Right renal pelvis (tissue), 4 donors: ENCODE measurements around the gene FFAR4. TPM values are rescaled to one million over a fixed set of nuclear protein-coding genes. Genes with fewer than 3 reads are reported as not detected.
A peak's percentile ranks its signal among the peaks of the same experiment; 100 is the strongest.
"Not testable (repeated sequence)": the region's sequence is repeated elsewhere in the genome, so short reads cannot be mapped to it uniquely, and the experiment has no call there.

ENCODE experiments used
- DNase-seq, 4 donors: peaks; one replicate each; pipeline ENCODE4 v3.0.0-alpha.2; 2013; ENCODE audit warnings: low read depth in 4 of 4, low spot score in 3 of 4, missing footprints in 1 of 4
- polyA plus RNA-seq, 4 donors: library from polyadenylated mRNA; unstranded; fragments of 120-200 nt; gene quantifications; one replicate each; pipeline ENCODE4 v1.2.1, GENCODE V29; 2013; ENCODE audit not compliant: insufficient read length in 4 of 4

The FFAR4 gene
- polyA plus RNA-seq, result under 1 TPM in 1 of 4 donors, not detected in 3; 0.01 TPM

DNA sequence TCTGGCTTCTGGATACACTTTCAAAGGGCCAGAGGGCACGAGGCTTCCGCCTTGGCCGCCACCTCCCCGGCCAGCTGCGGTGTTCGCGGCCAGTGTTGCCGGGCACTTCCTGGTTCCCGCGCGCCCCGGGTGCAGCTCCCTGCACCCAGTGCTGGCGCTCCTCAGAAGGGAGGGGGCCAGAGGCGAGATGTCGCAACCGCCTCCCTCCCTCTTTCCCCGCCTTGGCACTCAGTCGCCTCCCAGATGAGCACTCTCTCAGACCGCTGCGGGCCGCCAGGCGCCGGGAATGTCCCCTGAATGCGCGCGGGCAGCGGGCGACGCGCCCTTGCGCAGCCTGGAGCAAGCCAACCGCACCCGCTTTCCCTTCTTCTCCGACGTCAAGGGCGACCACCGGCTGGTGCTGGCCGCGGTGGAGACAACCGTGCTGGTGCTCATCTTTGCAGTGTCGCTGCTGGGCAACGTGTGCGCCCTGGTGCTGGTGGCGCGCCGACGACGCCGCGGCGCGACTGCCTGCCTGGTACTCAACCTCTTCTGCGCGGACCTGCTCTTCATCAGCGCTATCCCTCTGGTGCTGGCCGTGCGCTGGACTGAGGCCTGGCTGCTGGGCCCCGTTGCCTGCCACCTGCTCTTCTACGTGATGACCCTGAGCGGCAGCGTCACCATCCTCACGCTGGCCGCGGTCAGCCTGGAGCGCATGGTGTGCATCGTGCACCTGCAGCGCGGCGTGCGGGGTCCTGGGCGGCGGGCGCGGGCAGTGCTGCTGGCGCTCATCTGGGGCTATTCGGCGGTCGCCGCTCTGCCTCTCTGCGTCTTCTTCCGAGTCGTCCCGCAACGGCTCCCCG is at the start of gene FFAR4:
TSS of gene FFAR4 (plus strand) at position 231 of the 842 bp plus-strand sequence. CDS start at position 287, 56 bp downstream.
- DNase-seq, result peak in 1 of 4 donors; percentile 21

DNA sequence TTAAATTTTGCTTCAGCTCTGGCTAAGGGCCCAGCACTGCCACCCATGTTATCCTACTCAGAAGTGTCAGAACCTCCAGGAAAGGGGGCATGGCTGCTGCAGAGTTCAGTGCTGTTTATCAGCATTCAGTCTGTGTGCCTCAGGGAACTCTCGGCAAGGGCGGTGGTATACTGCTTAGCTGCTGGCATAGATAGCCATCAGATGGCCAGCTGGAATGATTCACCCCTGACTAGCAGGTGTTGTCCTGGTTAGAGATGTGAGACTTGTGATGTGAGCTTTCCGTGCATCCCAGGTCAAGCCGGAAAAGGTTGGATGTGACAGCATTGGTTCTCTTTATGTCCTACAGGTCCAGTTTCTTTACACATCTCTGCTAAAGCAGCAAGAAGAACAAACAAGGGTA is 47.9 kb upstream of the FFAR4 start:
- DNase-seq, result no peak

DNA sequence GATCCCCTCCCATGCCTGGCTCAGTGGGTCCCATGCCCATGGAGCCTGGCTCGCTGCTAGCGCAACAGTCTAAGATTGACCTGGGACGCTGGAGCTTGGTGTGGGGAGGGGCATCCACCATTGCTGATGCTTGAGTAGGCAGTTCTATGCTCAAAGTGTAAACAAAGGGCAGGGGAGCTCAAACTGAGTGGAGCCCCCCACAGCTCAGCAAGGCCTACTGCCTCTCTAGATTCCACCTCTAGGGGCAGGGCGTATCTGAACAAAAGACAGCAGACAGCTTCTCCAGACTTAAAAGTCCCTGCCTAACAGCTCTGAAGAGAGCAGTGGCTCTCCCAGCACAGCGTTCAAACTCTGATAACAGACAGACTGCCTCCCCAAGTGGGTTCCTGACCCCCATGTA is 31.2 kb upstream of the FFAR4 start:
- no peak for DNase-seq

DNA sequence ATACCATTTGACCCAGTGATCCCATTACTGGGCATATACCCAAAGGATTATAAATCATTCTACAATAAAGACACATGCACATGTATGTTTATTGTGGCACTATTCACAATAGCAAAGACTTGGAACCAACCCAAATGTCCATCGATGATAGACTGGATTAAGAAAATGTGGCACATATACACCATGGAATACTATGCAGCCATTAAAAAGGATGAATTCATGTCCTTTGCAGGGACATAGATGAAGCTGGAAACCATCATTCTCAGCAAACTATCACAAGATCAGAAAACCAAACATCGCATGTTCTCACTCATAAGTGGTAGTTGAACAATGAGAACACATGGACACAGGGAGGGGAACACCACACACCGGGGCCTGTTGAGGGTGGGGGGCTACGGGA is 25.6 kb upstream of the FFAR4 start:
- DNase-seq, result not testable (repeated sequence)

DNA sequence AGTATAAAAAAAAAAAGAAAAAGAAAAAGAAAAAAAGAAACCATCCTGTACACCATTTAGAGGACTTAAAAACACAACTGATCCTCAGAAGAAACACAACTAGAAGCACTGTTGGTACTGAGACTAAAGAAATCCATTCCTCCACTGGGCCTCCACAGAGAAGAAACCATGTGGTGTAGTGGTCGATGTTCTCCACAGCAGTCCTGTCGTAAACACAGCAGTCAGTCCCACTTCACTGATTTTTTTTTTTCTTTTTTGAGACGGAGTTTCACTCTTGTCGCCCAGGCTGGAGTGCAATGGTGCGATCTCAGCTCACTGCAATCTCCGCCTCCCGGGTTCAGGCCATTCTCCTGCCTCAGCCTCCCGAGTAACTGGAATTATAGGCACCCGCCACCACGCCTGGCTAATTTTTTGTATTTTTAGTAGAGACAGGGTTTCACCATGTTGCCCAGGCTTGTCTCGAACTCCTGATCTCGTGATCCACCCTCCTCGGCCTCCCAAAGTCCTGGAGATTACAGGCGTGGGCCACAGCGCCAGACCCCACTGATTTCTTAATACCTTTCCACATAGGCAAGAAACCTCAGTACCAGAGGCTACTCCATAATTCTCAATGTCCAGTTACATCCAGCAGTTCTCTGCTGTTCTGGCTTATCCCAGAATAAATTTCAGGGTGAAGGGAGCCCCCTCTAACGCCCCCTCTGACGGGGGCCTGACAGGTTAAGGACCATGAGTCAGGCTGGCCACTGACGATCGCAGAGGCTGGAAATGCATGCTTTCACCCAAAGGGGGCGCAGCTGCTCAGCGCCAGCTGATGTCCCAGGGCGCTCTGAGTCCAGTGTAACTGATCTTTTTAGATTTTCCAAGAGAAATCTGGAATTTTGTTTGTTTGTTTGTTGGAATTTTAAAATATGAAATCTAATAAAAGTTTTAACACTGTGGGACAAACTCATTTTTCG is 24.8 kb upstream of the FFAR4 start:
- peak in 2 of 4 donors; percentile 18 to 31 for DNase-seq

DNA sequence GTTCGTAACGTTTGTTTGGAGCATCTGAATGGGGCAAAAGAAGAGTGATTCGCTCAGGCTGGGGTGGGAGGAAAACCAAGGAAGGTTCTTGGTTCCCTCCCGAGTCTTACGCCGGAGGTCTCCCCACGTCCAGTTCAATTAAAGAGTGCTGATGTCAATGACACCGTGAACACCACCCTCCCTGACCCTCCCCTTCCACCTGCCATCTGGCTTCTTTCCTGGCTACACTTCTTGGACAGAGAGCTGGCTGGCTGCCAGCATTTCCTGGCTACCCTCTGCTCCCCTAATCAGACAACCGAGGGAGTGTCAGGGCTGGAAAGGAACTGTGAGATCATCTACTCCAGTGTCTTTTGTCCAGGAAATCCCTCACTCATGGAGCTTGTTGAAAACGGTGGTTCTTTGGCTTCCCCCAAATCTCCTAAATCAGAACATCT is 24.1 kb upstream of the FFAR4 start:
- peak in 2 of 4 donors; percentile 29 to 33 for DNase-seq

DNA sequence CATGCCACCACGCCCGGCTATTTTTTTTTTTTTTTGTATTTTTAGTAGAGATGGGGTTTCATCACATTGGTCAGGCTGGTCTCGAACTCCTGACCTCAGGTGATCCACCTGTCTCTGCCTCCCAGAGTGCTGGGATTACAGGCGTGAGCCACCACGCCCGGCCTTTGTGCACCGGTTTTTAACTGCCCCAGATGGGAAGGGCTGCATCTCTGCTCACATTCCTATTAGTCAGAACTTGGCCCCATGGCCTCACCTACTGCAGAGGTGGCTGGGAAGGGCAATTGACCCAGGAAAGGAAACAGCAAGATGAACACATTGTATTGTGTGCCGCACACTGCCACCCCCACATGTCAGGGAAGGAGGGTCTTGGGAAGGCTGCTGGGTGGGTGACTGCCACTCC is 19.5 kb upstream of the FFAR4 start:
- not testable (repeated sequence) for DNase-seq

DNA sequence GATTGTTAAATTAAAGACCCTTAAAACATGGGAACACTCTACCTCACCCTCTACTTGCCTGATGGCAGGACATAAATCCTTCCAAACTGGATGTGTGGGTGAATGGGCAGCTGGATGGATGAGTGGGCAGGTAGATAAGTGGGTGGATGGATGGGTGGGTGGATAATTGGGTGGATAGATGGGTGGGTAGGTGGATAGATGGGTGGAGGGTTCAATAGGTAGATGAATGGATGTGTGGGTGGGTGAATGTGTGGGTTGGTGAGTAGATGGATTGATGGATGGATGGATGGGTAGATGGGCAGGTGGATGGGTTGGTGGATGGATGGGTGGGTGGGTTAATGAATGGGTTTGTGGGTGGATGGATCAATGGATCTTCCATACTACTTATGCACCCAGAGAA is 18.9 kb upstream of the FFAR4 start:
- no peak for DNase-seq

DNA sequence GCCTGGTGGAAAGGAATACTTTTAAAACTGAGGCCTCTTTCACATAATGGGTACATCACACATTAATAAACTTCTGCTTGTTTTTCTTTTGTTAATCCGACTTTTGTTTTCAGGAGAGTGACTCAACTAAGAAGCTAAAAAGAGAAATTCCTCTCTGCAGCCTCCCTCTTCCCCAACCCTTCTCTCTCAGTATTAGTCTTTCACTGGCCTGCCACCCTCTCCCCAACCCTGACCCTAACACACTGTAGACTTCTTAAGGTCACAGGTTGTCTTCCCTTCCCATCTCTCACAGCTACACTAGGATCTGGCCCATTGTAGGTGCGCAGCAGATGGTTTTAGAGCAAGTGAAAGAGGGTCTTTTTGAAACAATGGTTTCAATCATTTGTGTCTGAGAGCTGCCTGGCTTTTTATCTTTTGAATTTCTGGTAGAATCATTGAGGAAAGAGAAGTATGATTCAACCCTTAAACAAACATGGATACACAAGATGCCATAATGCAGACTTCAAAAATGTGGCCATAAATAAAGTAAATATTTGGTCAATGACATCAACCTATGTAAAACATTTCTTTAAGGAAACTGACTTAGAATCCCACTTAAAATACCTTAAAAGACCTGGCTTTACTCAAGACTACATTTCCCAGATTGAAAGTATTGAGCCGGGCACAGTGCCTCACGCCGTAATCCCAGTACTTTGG is 17.9 kb upstream of the FFAR4 start:
- no peak for DNase-seq

DNA sequence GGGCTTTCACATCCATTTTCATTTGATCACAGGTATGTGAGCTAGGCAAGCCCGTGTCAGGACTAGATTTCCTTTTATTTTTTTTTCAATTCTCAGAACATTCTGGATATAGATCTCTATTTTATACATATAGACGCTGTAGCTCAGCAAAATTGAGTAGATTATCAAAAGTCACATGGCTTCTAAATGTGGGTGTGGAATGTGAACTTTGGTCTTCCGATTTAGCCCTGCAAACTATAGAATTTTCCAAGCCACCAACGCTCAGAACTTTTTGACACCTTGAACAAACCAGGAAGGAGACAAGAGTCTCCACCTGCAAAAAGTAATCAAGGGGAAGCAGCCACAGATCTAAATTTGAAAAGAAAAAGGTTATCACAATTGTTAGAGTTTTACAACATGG is 15.9 kb upstream of the FFAR4 start:
- DNase-seq, result no peak

DNA sequence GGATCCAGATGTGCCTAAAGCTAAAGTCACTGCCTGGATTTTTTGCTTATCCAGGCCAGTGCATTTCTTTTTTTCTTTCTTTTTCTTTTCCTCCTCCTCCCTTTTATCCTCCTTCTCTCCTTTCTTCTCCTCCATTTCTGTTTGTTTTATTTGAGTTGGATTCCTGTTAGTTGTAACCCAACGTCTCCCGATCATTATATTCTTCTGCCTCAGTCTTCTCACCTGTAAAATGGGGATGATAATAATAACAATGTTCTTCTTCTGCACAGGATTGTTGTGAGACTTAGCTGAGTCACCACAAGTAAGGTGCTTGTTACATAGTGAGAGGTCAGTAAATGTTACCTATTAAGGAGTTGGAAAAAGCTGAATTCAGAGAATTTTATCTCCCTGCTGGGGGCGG is 13.7 kb upstream of the FFAR4 start:
- DNase-seq, result no peak

DNA sequence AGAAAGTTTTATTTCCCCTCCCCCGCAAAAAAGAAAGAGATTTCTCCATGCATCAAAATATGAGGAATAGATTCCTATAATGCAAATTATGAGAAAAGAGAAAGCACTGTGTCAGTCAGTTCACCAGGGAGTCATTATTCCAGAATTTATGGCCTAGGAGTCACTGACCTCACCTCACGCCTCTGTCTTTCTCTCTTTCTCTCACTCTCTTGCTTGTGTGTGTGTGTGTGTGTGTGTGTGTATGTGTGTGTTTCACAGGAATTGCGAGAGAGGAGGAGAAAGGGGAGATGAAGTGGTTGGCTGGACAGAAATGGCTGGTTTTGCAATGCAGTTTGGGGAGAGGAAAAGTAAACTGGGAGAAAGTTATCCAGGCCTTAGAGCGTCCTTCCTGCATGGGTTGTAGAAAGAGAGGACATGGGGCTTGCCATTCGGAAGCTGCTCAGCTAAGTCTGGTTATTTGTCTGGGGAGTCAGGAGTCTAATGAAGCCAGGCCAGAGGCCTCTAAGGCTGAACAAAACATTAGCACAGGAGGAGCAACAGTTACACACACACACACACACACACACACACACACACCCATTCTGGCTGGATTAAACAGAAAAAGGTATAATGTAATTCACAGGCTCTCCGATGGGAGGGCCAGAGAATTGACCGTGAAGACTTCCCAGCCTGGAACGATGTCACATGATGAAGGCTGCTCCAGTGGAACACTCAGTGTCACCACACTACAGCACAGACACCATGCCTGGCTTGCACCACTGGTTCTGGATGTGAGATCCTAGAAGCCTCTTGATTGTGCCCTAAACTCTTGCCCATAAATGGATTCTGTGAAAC is 12.8 kb upstream of the FFAR4 start:
- no peak for DNase-seq

DNA sequence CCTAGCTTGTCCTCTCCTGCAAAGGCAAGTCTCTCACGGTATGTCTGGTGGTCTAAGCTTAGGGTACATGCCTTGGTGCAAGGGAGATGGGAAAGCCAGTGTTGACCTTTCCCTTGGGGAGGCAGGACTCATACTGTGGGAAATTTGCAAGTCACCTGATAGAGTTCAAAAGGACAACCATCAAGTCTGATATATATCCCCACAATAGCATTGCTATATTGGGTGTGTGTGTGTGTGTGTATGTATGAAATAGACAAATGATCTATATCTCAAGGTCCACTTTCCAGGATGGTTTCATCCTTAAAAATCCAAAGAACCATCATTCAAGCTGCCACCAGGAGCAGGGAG is 12.2 kb upstream of the FFAR4 start:
- no peak for DNase-seq

DNA sequence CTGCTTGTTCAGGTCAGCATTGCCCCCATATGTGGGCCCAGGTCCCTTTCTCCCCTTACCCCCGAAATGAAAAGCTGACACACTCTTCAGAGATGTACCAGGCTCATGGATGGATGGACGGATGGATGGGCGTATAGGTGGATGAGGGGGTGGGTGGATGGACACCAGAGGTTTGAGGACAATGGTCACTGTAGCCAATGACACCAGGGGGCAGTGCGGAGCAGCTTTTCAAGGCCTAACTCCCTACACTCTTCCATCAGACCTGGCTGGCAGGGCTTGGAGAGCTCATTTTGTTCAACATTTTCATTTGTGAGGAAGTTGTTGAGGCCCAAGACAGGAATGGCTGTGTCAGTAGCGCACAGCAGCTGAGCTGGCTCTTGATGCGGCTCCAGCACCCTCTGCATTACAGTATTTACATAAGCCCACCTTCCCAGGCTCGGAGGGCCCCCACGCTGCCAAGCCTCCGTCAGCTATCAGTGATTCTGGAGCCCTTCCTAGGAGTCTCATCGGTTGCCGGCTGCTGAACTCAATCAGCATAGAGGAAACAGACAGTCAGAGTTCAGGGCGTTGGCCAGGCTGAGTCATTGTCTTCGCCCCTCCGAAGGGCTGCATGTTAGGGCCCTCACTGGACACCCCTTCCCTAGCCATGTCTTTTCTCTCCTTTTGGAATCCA is 11.6 kb upstream of the FFAR4 start:
- DNase-seq, result peak; percentile 47 to 58 (median 58)

DNA sequence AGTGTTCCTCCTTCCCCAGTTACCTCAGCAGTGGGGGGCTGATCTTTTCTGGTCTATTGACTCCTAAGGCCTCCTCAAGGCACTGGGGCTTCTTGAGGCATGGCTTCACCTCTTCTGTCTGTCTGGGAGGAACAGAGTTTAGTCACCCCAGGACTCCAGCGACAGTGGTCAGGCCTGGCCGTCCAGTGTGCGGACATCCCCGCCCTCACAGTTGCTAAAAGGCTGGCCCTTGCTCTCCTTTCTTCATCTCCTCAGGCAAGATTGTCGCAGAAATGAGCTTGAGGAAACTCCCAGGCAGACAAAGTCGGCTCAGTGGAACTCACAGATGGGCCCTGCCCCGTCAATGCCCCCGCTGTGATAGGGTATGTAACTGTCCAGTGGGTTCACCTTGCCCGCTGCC is 7.0 kb upstream of the FFAR4 start:
- DNase-seq, result no peak

DNA sequence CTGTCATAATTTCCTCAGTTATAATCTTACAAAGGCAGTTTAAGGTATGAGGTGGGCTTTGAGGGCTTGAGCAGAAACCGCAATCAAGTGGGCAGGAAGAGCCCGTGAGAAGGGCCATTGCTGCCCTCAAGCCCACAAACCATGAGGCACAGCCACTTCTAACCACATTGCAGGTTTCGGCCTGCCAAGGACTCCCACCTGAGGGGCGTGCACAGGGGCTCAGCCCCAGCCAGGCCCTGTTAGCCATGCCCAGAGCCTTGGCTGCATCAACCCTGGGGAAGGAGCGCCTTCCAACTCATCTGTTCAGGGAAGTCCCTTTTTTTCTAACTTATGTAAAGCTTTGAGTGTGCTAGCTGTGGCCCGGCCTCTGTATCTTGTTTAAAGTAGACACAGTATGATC is 5.9 kb upstream of the FFAR4 start:
- DNase-seq, result no peak

DNA sequence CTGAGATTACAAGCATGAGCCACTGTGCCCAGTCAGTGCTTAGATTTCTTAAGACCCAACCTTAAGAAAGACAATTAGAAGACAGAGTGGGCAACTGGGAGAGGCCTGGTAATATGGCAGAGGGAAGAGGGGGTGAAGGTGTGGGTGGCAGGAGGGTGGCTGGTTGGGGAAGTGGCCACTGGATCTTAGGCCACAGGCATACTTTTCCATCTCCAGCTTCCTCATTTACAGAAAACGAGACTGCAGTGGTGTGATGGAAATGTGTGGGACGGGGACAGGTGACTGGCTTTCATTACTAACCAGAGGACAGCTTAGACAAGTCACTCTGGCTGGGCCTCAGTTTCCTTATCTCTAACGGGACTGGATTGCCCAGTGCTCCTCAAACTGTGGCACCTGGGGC is 1.0 kb upstream of the FFAR4 start:
- DNase-seq, result no peak

DNA sequence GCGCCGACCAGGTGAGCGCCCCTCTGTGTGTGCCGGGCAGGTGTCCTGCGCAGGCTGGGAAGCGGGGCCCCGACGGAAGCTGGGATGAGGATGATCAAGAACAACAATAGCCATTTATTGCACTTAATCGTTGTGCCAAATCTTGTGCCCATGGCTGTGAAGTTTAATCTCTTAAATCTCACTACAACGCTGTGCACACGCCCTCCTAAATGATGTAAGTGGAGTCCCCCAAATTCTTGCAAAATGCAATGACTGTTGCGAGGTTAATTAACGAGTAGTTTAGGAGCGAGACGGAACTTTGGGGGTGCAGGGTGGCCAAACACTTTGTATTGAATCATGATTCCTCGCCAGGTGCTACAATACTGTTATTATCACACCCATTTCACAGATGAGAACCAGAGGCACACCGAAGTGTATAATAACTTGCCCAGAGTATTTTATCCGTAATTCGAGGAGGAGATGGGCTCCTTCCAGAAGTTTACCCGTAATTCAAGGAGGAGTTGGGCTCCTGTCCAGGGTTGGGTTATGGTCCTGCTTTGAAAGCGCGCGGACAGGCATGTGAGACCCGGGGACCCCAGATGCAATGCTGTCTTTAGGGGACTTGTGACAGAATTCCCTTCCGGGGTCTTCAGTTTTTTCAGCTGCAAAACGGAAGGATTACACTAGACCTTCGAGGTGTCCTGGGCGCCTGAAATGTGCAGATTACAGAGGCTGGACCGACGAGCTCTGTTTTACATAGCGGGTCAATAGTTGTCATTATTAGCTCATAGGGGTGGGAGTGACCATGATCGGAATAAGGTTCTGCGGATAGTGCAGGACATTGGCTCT is 1.0 kb downstream of the FFAR4 start:
- no peak for DNase-seq

DNA sequence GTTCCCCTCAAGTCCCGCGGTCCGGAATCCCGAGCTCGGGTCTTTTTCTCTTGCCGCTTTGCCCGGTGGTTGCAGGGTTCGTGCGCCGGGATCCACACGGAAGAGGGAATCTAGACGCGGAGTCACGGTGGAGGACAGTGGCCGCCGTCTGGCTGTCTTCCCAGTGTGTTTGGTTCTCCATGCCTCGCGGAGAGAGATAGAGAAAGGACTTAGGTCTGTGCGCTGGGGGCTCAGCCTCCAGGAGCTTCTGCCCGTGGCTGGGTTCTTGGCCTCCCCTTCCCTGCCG is 1.6 kb downstream of the FFAR4 start:
- no peak for DNase-seq
